GM12878 (cell line): Measurements from ENCODE around the gene UVSSA.

Source experiments
- ATF2 ChIP-seq: IDR thresholded peaks from 2 replicates; pipeline ENCODE4 v1.6.1; 2012; ENCODE audit warnings: low read length, inconsistent platforms
- CEBPB ChIP-seq, 2 experiments: fragments of 150-350 bp in 1 of 2; IDR thresholded peaks; 2 replicates each; pipeline ENCODE4 v1.6.1; 2012 to 2014; ENCODE audit warnings: low read depth in 2 of 2, low read length in 2 of 2, borderline replicate concordance in 1 of 2, inconsistent platforms in 1 of 2
- CHD2 ChIP-seq: IDR thresholded peaks from 2 replicates; pipeline ENCODE4 v1.6.1; 2011; ENCODE audit warnings: low read depth, low read length, improper control_type of control experiment, borderline replicate concordance
- CREM ChIP-seq: IDR thresholded peaks from 2 replicates; pipeline ENCODE4 v1.6.1; 2014; ENCODE audit warnings: antibody characterized with exemption, low read depth
- CTCF ChIP-seq, 3 experiments: IDR thresholded peaks in 2 of 3; conservative IDR thresholded peaks in 1 of 3; 2 replicates each; pipeline ENCODE4 v1.5.1; 2011; ENCODE audit warnings: low read depth in 3 of 3, low read length in 3 of 3, mild to moderate bottlenecking in 3 of 3, control low read depth in 2 of 3, moderate library complexity in 2 of 3, inconsistent platforms in 1 of 3, mixed read lengths in 1 of 3; ENCODE audit not compliant: control insufficient read depth in 2 of 3, insufficient read depth in 1 of 3; ENCODE audit errors: extremely low read depth in 1 of 3
- E2F4 ChIP-seq: IDR thresholded peaks from 2 replicates; pipeline ENCODE4 v1.6.1; 2012; ENCODE audit warnings: low read depth, low read length, improper control_type of control experiment
- FOXM1 ChIP-seq: IDR thresholded peaks from 2 replicates; pipeline ENCODE4 v1.6.1; 2012; ENCODE audit warnings: low read depth, mild to moderate bottlenecking, inconsistent platforms, low read length, moderate library complexity
- KAT2A ChIP-seq: conservative IDR thresholded peaks from 2 replicates; pipeline ENCODE4 v1.6.1; 2011; ENCODE audit warnings: low read depth, low read length; ENCODE audit not compliant: control insufficient read depth
- MAX ChIP-seq: IDR thresholded peaks from 2 replicates; pipeline ENCODE4 v1.6.1; 2012; ENCODE audit warnings: low read depth, low read length, improper control_type of control experiment
- POLR2A ChIP-seq: IDR thresholded peaks from 2 replicates; pipeline ENCODE4 v1.6.1; 2011; ENCODE audit warnings: low read depth, mild to moderate bottlenecking, low read length
- RCOR1 ChIP-seq: conservative IDR thresholded peaks from 2 replicates; pipeline ENCODE4 v1.6.1; 2012; ENCODE audit warnings: low read depth, low read length, improper control_type of control experiment
- SUPT20H ChIP-seq: IDR thresholded peaks from 2 replicates; pipeline ENCODE4 v1.6.1; 2011; ENCODE audit warnings: low read depth, mild to moderate bottlenecking, low read length, moderate library complexity, borderline replicate concordance; ENCODE audit not compliant: control insufficient read depth
- ZNF207 ChIP-seq: fragments of 450-650 bp; IDR thresholded peaks from 2 replicates; pipeline ENCODE4 v1.6.1; 2014; ENCODE audit warnings: antibody characterized with exemption, mild to moderate bottlenecking, borderline replicate concordance

GRCh38 chr4:1327526-1328266 is 19.3 kb upstream of the UVSSA start:
- TF ChIP-seq RCOR1 = no peak
- no peak for TF ChIP-seq FOXM1
- no peak for TF ChIP-seq CTCF (IDR thresholded peaks at IDR 0.05 in 2 of 3, conservative IDR thresholded peaks at IDR 0.05 in 1 of 3; ENCODE audit: control insufficient read depth in 2 of 3, extremely low read depth in 1 of 3, insufficient read depth in 1 of 3, low read depth in 3 of 3, low read length in 3 of 3)
- no peak for TF ChIP-seq CREM
- TF ChIP-seq ATF2 = no peak
- no peak for TF ChIP-seq E2F4
- no peak for TF ChIP-seq POLR2A
- no peak for TF ChIP-seq MAX
- TF ChIP-seq CHD2 = no peak
- TF ChIP-seq CEBPB (IDR thresholded peaks at IDR 0.05; ENCODE audit: borderline replicate concordance in 1 of 2, low read depth in 2 of 2, low read length in 2 of 2) = no peak
- no peak for TF ChIP-seq ZNF207
- TF ChIP-seq SUPT20H = no peak
- TF ChIP-seq KAT2A = no peak
